Liver (tissue), 9 donors: ENCODE measurements around the gene VWA7. TPM values are rescaled to one million over a fixed set of nuclear protein-coding genes. Genes with fewer than 3 reads are reported as not detected.

Source experiments
- DNase-seq: peaks from one replicate; pipeline ENCODE4 v3.0.0-alpha.2; 2017; ENCODE audit warnings: low spot score
- H3K27ac ChIP-seq, 2 donors: one replicate each; pipeline ENCODE4 v1.7.0; 2013; ENCODE audit warnings: inconsistent platforms in 2 of 2, low read length in 2 of 2, control low read depth in 1 of 2, low read depth in 1 of 2, mild to moderate bottlenecking in 1 of 2
- H3K27me3 ChIP-seq, 4 donors: one replicate each; pipeline versions ENCODE4 v1.6.1 to v1.7.0; 2013; ENCODE audit warnings: low read length in 3 of 4, inconsistent platforms in 1 of 4, mild to moderate bottlenecking in 1 of 4, moderate library complexity in 1 of 4; ENCODE audit not compliant: control insufficient read depth in 4 of 4, insufficient read depth in 4 of 4
- H3K36me3 ChIP-seq, 4 donors: one replicate each; pipeline versions ENCODE4 v1.6.1 to v1.7.0; 2013; ENCODE audit warnings: low read length in 3 of 4, mild to moderate bottlenecking in 3 of 4, low read depth in 1 of 4, moderate library complexity in 1 of 4; ENCODE audit not compliant: control insufficient read depth in 4 of 4, insufficient read depth in 3 of 4
- H3K4me1 ChIP-seq, 4 donors: one replicate each; pipeline versions ENCODE4 v1.6.1 to v1.7.0; 2013; ENCODE audit warnings: low read length in 3 of 4, mild to moderate bottlenecking in 3 of 4, moderate library complexity in 1 of 4; ENCODE audit not compliant: control insufficient read depth in 4 of 4, insufficient read depth in 4 of 4
- H3K4me3 ChIP-seq, 3 donors: one replicate each; pipeline versions ENCODE4 v1.6.1 to v1.7.0; 2013; ENCODE audit warnings: low read length in 3 of 3, control low read depth in 1 of 3, low read depth in 1 of 3, mild to moderate bottlenecking in 1 of 3
- H3K9ac ChIP-seq, 2 donors: one replicate each; pipeline ENCODE4 v1.7.0; 2013; ENCODE audit warnings: low read length in 2 of 2, mild to moderate bottlenecking in 2 of 2, moderate library complexity in 2 of 2, control low read depth in 1 of 2, low read depth in 1 of 2
- H3K9me3 ChIP-seq, 4 donors: one replicate each; pipeline versions ENCODE4 v1.6.1 to v1.7.0; 2013; ENCODE audit warnings: low read length in 3 of 4; ENCODE audit not compliant: control insufficient read depth in 4 of 4
- ATF3 ChIP-seq: IDR thresholded peaks from 2 replicates; pipeline ENCODE4 v1.6.1; 2016; ENCODE audit warnings: antibody characterized with exemption
- CTCF ChIP-seq: fragments of 150-350 bp; IDR thresholded peaks from 2 replicates; pipeline ENCODE4 v1.5.1; 2017; ENCODE audit warnings: improper control_type of control experiment, low read depth, low read length; ENCODE audit not compliant: missing input control
- EGR1 ChIP-seq, 2 donors: IDR thresholded peaks; 2 replicates each; pipeline ENCODE4 v1.6.1; 2016 to 2018; ENCODE audit warnings: antibody characterized with exemption in 2 of 2, low read depth in 2 of 2
- FOXA1 ChIP-seq: IDR thresholded peaks from 2 replicates; pipeline ENCODE4 v1.6.1; 2016; ENCODE audit warnings: antibody characterized with exemption
- FOXA2 ChIP-seq: IDR thresholded peaks from 2 replicates; pipeline ENCODE4 v1.6.1; 2016; ENCODE audit warnings: antibody characterized with exemption
- GABPA ChIP-seq, 2 donors: IDR thresholded peaks in 1 of 2; conservative IDR thresholded peaks in 1 of 2; 2 replicates each; pipeline ENCODE4 v1.6.1; 2016; ENCODE audit warnings: antibody characterized with exemption in 2 of 2, mild to moderate bottlenecking in 1 of 2, moderate library complexity in 1 of 2
- HNF4A ChIP-seq, 2 donors: conservative IDR thresholded peaks; 2 replicates each; pipeline ENCODE4 v1.6.1; 2016; ENCODE audit warnings: antibody characterized with exemption in 2 of 2, mild to moderate bottlenecking in 2 of 2
- HNF4G ChIP-seq: IDR thresholded peaks from 2 replicates; pipeline ENCODE4 v1.6.1; 2016; ENCODE audit warnings: antibody characterized with exemption
- JUND ChIP-seq, 2 donors: IDR thresholded peaks; 2 replicates each; pipeline ENCODE4 v1.6.1; 2016; ENCODE audit warnings: antibody characterized with exemption in 2 of 2
- MAX ChIP-seq: IDR thresholded peaks from 2 replicates; pipeline ENCODE4 v1.6.1; 2016; ENCODE audit warnings: antibody characterized with exemption
- NR2F2 ChIP-seq: IDR thresholded peaks from 2 replicates; pipeline ENCODE4 v1.6.1; 2016; ENCODE audit warnings: antibody characterized with exemption
- RAD21 ChIP-seq, 2 donors: IDR thresholded peaks; 2 replicates each; pipeline ENCODE4 v1.6.1; 2016; ENCODE audit warnings: antibody characterized with exemption in 2 of 2, mild to moderate bottlenecking in 2 of 2
- REST ChIP-seq: IDR thresholded peaks from 2 replicates; pipeline ENCODE4 v1.6.1; 2016; ENCODE audit warnings: antibody characterized with exemption, mild to moderate bottlenecking
- RXRA ChIP-seq, 2 donors: IDR thresholded peaks; 2 replicates each; pipeline ENCODE4 v1.6.1; 2017 to 2018; ENCODE audit warnings: antibody characterized with exemption in 2 of 2, mild to moderate bottlenecking in 1 of 2
- SP1 ChIP-seq: IDR thresholded peaks from 2 replicates; pipeline ENCODE4 v1.6.1; 2018; ENCODE audit warnings: antibody characterized with exemption, mild to moderate bottlenecking
- TAF1 ChIP-seq: conservative IDR thresholded peaks from 2 replicates; pipeline ENCODE4 v1.6.1; 2016; ENCODE audit warnings: antibody characterized with exemption, mild to moderate bottlenecking
- YY1 ChIP-seq: IDR thresholded peaks from 2 replicates; pipeline ENCODE4 v1.6.1; 2016; ENCODE audit warnings: antibody characterized with exemption, mild to moderate bottlenecking
- ZBTB33 ChIP-seq: IDR thresholded peaks from 2 replicates; pipeline ENCODE4 v1.6.1; 2016; ENCODE audit warnings: antibody characterized with exemption
- WGBS: extraction: QIAGEN DNeasy Blood & Tissue Kit; methylation state at CpG from one replicate; pipeline ENCODE4 v1.1.7; 2013; 5-methylcytosine and 5-hydroxymethylcytosine counted together
- polyA plus RNA-seq, 2 donors: library from polyadenylated mRNA; stranded (reverse) in 1 of 2; unstranded in 1 of 2; fragments of 200-250 nt in 1 of 2; fragments of >200 nt in 1 of 2; fragmentation: Nextera tagmentation in 1 of 2; extraction: Ambion mirVana in 1 of 2; gene quantifications; one replicate each; pipeline versions ENCODE4 v1.2.1 to v1.2.3, GENCODE V29; 2013 to 2015
- total RNA-seq, 2 donors: library from RNA; depleted of rRNA; stranded (reverse); fragments of >200 nt; gene quantifications; one replicate each; pipeline ENCODE4 v1.2.3, GENCODE V29; 2014
- donor health status: healthy.
- donor health status: healthy.
- donor health status: healthy.
- donor health status: healthy.
- donor health status: healthy.

VWA7 gene
- total and polyA plus RNA-seq, 4 donors = 0.17 to 2.0 (median 0.92) TPM

GRCh38 chr6:31752739-31753319, 24.3 kb downstream of the VWA7 start:
- H3K4me3 ChIP-seq = no peak overlapping the region
- no peak for DNase-seq
- no peaks in the 10 kb centered on the region for H3K27me3 ChIP-seq
- WGBS = 81% methylated on average over 8 of the region's 8 CpGs
- no peak overlapping the region for H3K9ac ChIP-seq
- no peak overlapping the region for H3K27ac ChIP-seq
- no peaks in the 10 kb centered on the region for H3K4me1 ChIP-seq
- H3K9me3 ChIP-seq = no peaks in the 10 kb centered on the region
- no peaks in the 10 kb centered on the region for H3K36me3 ChIP-seq
- TF ChIP-seq JUND (IDR thresholded peaks at IDR 0.05) (no peak), FOXA2 (no peak), CTCF (no peak), NR2F2 (no peak), HNF4A (conservative IDR thresholded peaks at IDR 0.05) (no peak), ATF3 (no peak), RAD21 (IDR thresholded peaks at IDR 0.05) (no peak), HNF4G (no peak), ZBTB33 (no peak), YY1 (no peak), EGR1 (IDR thresholded peaks at IDR 0.05; ENCODE audit: low read depth in 2 of 2) (no peak), TAF1 (no peak)

GRCh38 chr6:31750411-31751022, 26.6 kb downstream of the VWA7 start:
- H3K4me3 ChIP-seq = no peak overlapping the region
- no peaks in the 10 kb centered on the region for H3K9me3 ChIP-seq
- no peaks in the 10 kb centered on the region for H3K4me1 ChIP-seq
- no peak overlapping the region for H3K27ac ChIP-seq
- H3K36me3 ChIP-seq = no peaks in the 10 kb centered on the region
- WGBS = 91% methylated on average over 7 of the region's 7 CpGs
- H3K27me3 ChIP-seq = no peaks in the 10 kb centered on the region
- no peak overlapping the region for H3K9ac ChIP-seq
- no peak for DNase-seq
- TF ChIP-seq CTCF (no peak), REST (no peak), EGR1 (IDR thresholded peaks at IDR 0.05; ENCODE audit: low read depth in 2 of 2) (no peak), RAD21 (IDR thresholded peaks at IDR 0.05) (no peak), GABPA (IDR thresholded peaks at IDR 0.05 in 1 of 2, conservative IDR thresholded peaks at IDR 0.05 in 1 of 2) (no peak), HNF4G (no peak), JUND (IDR thresholded peaks at IDR 0.05) (no peak), TAF1 (no peak), NR2F2 (no peak), YY1 (no peak), ZBTB33 (no peak), FOXA2 (no peak), SP1 (no peak), MAX (no peak), FOXA1 (no peak), RXRA (IDR thresholded peaks at IDR 0.05) (no peak), HNF4A (conservative IDR thresholded peaks at IDR 0.05) (no peak)
